Measurements from ENCODE around the gene PACSIN2. TPM values are rescaled to one million over a fixed set of nuclear protein-coding genes. Genes with fewer than 3 reads are reported as not detected.

The PACSIN2 gene
- total RNA-seq, 1 donor from 2014 or later = 56.6 TPM

DNA sequence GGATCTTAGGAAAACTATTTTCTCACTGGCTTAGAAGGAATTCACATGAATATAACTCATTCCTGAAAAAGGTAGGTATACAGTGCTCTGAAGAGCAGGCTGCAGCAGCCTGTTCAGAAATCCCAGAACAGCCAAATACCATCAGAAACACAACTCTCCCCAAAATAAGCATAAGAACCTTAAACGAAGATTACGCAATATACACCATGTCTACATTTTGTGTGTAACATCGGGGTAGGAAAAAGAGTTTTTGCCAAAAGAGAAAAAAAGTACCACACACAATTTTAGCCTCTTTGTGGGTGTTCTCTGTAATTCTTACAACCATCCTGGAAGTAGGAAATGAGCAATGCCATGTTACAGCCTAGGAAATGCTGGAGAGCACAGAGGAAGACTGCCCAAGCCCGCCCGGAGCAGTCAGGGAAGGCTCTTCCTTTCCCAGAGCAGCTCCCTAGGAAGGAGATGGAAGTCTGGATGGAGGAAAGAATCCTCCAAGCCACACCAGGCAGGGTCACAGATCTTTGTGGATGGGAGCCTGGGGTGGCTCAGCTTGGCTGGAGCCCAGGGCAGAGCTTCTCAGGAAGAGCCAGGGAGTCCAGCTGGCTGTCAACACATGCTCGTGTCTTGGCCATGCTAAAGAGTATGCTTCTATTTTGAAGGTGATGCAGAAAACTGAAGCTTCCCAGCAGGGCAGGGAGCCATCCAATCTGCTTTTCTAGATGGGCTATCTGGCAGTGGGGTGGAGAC, 108.2 kb downstream of the PACSIN2 start:
- no peak overlapping the region for H3K27ac Mint-ChIP-seq
- H3K9me3 Mint-ChIP-seq = no peaks in the 10 kb centered on the region
- TF ChIP-seq, protein P1, sequence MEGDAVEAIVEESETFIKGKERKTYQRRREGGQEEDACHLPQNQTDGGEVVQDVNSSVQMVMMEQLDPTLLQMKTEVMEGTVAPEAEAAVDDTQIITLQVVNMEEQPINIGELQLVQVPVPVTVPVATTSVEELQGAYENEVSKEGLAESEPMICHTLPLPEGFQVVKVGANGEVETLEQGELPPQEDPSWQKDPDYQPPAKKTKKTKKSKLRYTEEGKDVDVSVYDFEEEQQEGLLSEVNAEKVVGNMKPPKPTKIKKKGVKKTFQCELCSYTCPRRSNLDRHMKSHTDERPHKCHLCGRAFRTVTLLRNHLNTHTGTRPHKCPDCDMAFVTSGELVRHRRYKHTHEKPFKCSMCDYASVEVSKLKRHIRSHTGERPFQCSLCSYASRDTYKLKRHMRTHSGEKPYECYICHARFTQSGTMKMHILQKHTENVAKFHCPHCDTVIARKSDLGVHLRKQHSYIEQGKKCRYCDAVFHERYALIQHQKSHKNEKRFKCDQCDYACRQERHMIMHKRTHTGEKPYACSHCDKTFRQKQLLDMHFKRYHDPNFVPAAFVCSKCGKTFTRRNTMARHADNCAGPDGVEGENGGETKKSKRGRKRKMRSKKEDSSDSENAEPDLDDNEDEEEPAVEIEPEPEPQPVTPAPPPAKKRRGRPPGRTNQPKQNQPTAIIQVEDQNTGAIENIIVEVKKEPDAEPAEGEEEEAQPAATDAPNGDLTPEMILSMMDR (IDR thresholded peaks at IDR 0.05; ENCODE audit: unreplicated experiment) = no peak
- no peaks in the 10 kb centered on the region for H3K4me1 Mint-ChIP-seq
- no peaks in the 10 kb centered on the region for H3K27me3 Mint-ChIP-seq (ENCODE audit: low read depth)
- no peak for DNase-seq (ENCODE audit: low spot score in 2 of 2, unreplicated experiment in 2 of 2)
- peaks cover 2% of the 10 kb centered on the region for H3K36me3 Mint-ChIP-seq
- H3K4me3 Mint-ChIP-seq = no peak overlapping the region

DNA sequence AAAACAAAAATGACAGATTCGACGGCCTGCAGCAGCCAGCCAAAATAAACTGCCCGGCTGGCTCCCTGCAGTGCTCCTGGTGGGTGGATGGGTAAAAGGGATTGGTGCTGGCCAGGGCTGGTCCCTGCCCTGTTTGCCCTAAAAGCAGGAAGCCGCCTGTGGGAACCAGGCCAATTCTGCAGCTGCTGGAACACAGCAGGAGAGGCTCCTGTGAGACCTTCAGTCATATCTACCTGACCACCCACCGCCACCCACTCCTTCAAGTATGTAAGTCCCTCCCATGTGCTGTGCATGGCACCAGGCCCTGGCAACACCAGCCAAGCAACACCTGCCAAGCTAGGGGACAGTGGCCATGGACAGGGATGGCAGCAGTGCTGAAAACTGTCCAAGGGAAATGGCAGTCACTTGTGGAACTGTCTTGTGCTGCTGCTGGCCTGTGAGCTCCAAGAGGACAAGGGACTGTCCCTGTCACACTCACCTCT, 109.2 kb downstream of the PACSIN2 start:
- Mint-ChIP-seq H3K9me3 (no peaks in the 10 kb centered on the region), H3K4me1 (no peaks in the 10 kb centered on the region), H3K27ac (no peak overlapping the region), H3K4me3 (no peak overlapping the region), H3K36me3 (peaks cover 2% of the 10 kb centered on the region), H3K27me3 (ENCODE audit: low read depth) (no peaks in the 10 kb centered on the region)
- TF ChIP-seq, protein P1 (IDR thresholded peaks at IDR 0.05; ENCODE audit: unreplicated experiment) = no peak
- DNase-seq (ENCODE audit: low spot score in 2 of 2, unreplicated experiment in 2 of 2) = no peak

DNA sequence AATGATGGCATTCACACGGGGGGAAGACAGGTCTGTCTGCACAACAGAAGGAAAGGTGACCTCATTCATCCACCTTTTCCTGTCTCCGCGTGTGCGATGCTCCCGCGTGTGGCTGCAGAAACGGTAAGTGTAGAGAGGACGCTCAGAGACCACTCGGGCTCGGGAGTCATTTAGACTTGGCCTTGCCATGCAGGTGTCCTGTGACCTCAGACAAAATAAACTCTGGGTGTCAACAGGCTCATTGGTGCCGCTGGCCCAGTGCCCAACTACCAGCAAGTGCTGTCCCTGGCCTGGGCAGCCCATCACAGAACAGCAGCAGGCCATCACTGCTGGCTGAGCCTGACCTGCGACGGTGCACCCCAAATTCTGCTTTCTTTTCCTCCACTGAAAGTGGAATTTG, 109.7 kb downstream of the PACSIN2 start:
- peaks cover 2% of the 10 kb centered on the region for H3K36me3 Mint-ChIP-seq
- no peaks in the 10 kb centered on the region for H3K9me3 Mint-ChIP-seq
- no peak for DNase-seq (ENCODE audit: low spot score in 2 of 2, unreplicated experiment in 2 of 2)
- TF ChIP-seq, protein P1 (IDR thresholded peaks at IDR 0.05; ENCODE audit: unreplicated experiment) = no peak
- no peak overlapping the region for H3K4me3 Mint-ChIP-seq
- H3K4me1 Mint-ChIP-seq = no peaks in the 10 kb centered on the region
- no peak overlapping the region for H3K27ac Mint-ChIP-seq
- no peaks in the 10 kb centered on the region for H3K27me3 Mint-ChIP-seq (ENCODE audit: low read depth)

DNA sequence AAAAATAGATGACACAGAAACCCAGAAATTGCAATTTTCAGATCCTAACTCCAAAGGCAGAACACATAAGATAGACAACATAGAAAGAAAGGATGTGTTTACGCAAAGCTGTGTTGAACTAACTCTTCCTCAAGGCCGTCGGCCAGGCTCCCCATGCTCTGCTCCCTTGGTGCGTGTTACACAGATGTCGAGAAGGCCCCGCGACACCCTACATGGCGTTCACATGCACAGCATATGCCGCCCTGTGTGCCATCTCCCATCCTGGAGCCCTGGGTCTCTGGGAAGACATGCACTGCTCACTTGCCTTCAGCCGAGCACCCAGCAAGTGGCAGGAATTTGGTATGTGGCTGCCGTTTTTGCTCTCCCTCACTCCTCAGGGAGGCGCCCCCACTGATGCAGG, 110.9 kb downstream of the PACSIN2 start:
- no peak overlapping the region for H3K27ac Mint-ChIP-seq
- TF ChIP-seq, protein P1 (IDR thresholded peaks at IDR 0.05; ENCODE audit: unreplicated experiment) = no peak
- no peaks in the 10 kb centered on the region for H3K4me1 Mint-ChIP-seq
- H3K9me3 Mint-ChIP-seq = no peaks in the 10 kb centered on the region
- no peak overlapping the region for H3K4me3 Mint-ChIP-seq
- no peaks in the 10 kb centered on the region for H3K27me3 Mint-ChIP-seq (ENCODE audit: low read depth)
- H3K36me3 Mint-ChIP-seq = peaks cover 2% of the 10 kb centered on the region
- DNase-seq (ENCODE audit: low spot score in 2 of 2, unreplicated experiment in 2 of 2) = no peak

DNA sequence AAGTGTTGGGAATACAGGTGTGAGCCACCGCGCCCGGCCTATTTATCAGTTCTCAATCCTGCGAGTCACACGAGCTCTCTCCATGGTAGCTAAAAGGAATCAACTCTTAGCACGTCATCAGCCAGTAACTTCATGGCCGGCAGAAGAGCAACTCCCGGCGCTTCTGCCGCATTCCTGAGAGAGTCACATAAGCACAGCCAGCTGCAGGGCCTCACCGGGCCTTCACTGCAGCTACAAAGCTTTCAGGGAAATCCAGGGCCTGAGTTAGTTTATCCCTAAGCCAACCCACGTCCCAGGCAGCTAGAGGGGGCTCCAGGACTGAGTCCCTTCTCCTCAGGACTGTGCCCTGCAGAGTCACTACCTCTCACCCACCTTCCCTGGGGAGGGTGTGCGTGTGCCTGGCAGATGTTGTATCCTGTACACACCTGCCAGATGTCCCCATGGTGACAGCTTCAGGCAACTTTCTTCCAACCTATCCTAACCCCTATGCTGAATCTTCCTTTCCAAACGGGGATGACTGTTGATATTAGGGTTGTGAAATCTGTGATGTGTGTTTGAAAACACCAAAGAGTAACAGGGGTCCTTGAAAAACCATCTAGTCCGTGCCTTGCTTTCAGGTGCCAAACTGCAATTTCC, 112.0 kb downstream of the PACSIN2 start:
- Mint-ChIP-seq H3K36me3 (peaks cover 2% of the 10 kb centered on the region), H3K9me3 (no peaks in the 10 kb centered on the region), H3K4me3 (no peak overlapping the region), H3K27me3 (ENCODE audit: low read depth) (no peaks in the 10 kb centered on the region), H3K27ac (peak overlapping the region; percentile 57), H3K4me1 (no peaks in the 10 kb centered on the region)
- TF ChIP-seq, protein P1 (IDR thresholded peaks at IDR 0.05; ENCODE audit: unreplicated experiment) = no peak
- DNase-seq (ENCODE audit: low spot score in 2 of 2, unreplicated experiment in 2 of 2) = peak in 1 of 2 experiments; percentile 46

All from mesothelial cell of epicardium (in vitro differentiated cells).